AG10803 (cell line): ENCODE data around the gene GNG7.
"Not testable (repeated sequence)": the region's sequence is repeated elsewhere in the genome, so short reads cannot be mapped to it uniquely, and the experiment has no call there.

Source experiments
- DNase-seq: peaks from one replicate; pipeline ENCODE4 v3.0.0; 2010; ENCODE audit warnings: low read depth
- H3K4me3 ChIP-seq: 2 replicates; pipeline ENCODE4 v1.5.1; 2011; ENCODE audit warnings: mild to moderate bottlenecking, low read length, control low read depth
- CTCF ChIP-seq: conservative IDR thresholded peaks from 2 replicates; pipeline ENCODE4 v1.5.1; 2011; ENCODE audit warnings: mild to moderate bottlenecking, low read length, control low read depth, inconsistent platforms

GNG7 gene

DNA sequence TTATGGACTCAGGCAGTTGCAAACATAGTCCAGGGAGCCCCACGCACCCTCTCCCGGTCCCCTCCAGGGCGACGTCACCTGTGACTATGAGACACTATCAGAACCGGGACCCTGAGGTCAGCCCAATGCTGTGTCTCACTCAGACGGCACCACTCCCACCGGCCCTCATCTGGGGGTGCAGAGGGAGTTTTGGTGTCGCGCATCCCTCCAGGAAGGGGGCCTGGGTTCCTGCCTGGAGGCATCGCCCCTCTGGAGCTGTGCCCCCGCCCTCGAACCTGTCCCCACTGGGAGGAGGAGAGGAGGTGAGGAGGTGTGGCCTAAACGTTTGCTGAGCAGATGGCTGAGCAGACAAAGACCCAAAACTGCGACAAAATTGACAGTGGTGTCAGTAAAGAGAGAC is 175.3 kb downstream of the GNG7 start:
- no peak overlapping the region for H3K4me3 ChIP-seq
- no peak for DNase-seq
- TF ChIP-seq CTCF: no peak

DNA sequence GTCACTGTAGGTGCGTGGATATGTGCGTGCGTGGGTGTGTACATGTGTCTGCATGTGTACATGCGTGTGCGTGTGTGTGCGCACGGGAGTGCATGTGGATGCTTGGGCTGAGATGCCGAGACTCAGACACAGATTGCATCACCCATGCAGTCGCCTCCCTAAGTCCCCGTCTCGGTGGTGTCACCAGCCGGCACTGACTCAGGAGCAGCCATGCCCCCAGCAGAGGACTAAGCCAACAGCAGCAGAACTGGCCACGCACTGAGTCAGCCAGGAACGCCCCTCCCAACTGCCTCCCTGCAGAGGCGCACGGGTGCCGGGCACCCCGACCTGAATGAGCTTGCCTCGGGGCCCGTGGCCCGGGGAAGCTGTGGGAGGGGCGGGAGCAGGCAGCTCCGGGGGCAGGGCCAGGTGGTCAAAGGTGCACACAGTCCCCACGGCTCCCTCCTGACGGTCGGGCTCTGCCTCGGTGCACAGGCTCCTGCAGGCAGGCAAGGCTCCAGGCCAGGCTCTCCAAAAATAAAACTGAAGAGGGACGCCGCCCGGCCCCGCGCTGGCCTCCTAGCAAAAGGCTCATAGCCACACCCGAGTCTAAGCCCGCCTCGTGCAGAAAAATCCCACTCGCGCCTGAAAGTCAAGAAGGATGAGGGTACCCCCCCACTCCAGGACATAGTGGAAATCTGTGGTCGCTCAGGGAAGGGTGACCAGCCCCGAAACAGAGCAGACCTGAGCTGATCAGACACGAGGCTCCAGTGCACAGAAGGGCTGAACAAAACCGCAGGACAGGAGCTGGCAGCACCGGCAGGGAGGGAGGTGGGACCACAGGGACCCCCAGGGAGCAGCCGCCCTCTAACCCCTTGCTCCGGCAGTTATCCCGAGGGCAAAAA is 177.4 kb downstream of the GNG7 start:
- peak overlapping the region; percentile 29 for H3K4me3 ChIP-seq
- peak; percentile 68 for DNase-seq
- no peak for TF ChIP-seq CTCF

- no peak for TF ChIP-seq CTCF
- no peak for DNase-seq
- H3K4me3 ChIP-seq: no peak overlapping the region
Measured at GRCh38 chr19:2524361-2524839, 178.1 kb downstream of the GNG7 start.

GRCh38 chr19:2523630-2524311 is 178.7 kb downstream of the GNG7 start:
- peak overlapping the region; percentile 13 for H3K4me3 ChIP-seq
- DNase-seq: peak; percentile 83
- peak; percentile 65 for TF ChIP-seq CTCF

DNA sequence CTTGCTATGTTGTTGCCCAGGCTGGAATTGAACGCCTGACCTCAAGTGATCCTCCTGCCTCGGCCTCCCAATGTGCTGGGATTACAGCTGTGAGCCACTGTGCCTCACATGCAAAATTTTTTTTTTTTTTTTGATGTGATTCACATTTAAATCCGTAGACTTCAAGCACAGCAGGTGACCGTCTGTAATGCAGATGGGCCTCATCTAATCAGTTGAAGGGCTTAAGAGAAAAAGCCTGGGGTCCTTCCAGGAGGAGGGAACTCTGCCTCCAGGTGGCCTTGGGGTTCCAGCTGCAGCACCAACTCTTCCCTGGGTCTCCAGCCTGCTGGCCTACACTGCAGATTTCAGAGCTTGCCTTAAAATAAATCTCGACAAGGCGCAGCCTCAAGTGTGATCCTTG is 183.0 kb downstream of the GNG7 start:
- H3K4me3 ChIP-seq: no peak overlapping the region
- DNase-seq: no peak
- no peak for TF ChIP-seq CTCF

- H3K4me3 ChIP-seq: not testable (repeated sequence)
- peak; percentile 10 for DNase-seq
Measured at GRCh38 chr19:2518856-2519255, 183.6 kb downstream of the GNG7 start.

DNA sequence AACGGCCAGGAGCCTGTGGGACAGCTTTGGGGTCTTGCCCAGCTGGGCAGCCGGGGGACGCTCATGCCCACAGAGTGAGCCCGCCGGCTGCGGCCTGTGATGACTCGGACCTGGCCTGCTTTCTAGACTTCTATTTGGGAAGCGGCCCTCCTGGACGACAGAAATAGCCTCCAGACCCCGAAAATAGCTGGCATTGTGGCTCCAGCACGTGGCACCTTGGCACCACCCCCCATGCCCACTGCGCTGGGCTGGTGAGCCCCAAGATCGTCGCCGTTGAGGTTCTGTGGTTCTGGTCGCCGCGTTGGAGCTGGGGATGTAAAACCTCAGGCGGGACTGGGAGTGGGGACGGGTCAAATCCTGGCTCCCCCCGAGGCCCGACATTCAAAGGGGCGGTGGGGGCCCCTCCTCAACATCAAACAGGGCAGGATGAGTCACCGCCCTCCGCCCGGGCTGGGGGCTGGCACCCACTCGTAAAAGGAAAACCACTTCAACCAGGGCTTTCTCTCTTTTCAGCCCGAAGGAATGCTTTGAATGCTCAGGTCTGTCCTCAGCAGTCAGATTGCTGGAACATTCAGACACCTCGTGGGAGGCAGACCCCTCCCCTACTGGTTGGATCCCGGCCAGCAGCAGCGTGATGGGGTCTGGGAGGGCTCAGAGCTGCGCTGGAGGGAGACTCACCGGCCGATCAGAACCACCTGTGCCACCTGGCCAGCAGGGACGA is 184.5 kb downstream of the GNG7 start:
- no peak for TF ChIP-seq CTCF
- DNase-seq: peak; percentile 9
- no peak overlapping the region for H3K4me3 ChIP-seq
